NB4 (cell line): ENCODE data around the gene UMPS.

Experiments
- CTCF ChIP-seq: IDR thresholded peaks from one replicate; pipeline ENCODE4 v1.5.1; 2012; ENCODE audit warnings: low read depth, low read length
- MAX ChIP-seq: IDR thresholded peaks from 2 replicates; pipeline ENCODE4 v1.6.1; 2011; ENCODE audit warnings: low read depth, low read length
- MYC ChIP-seq: IDR thresholded peaks from 2 replicates; pipeline ENCODE4 v1.6.1; 2011; ENCODE audit warnings: low read depth, low read length
- POLR2A ChIP-seq: IDR thresholded peaks from 2 replicates; pipeline ENCODE4 v1.6.1; 2011; ENCODE audit warnings: mild to moderate bottlenecking; ENCODE audit not compliant: insufficient read length; ENCODE audit errors: extremely low read depth

- TF ChIP-seq CTCF = no peak
- TF ChIP-seq POLR2A = peak; percentile 87
- TF ChIP-seq MAX = peak; percentile 78
- peak; percentile 89 for TF ChIP-seq MYC
Measured at GRCh38 chr3:124730129-124730940, at the start of gene UMPS.
